NCI-H345 treated with DMSO at 0.1 percent for 48 hours (cell line): ENCODE data around the gene POR.
"Not testable (repeated sequence)": the region's sequence is repeated elsewhere in the genome, so short reads cannot be mapped to it uniquely, and the experiment has no call there.

ENCODE experiments used
- DNase-seq: peaks from one replicate; lab custom pipeline; 2025; ENCODE audit not compliant: unreplicated experiment; lab: John Stamatoyannopoulos, UW

The POR gene

GRCh38 chr7:76016191-76016947 lies 101.4 kb downstream of the POR start:
- DNase-seq = no peak

GRCh38 chr7:76018520-76018919 lies 103.6 kb downstream of the POR start:
- not testable (repeated sequence) for DNase-seq

- peak; percentile 39 for DNase-seq
Measured at GRCh38 chr7:76020031-76020714, 105.2 kb downstream of the POR start.

DNA sequence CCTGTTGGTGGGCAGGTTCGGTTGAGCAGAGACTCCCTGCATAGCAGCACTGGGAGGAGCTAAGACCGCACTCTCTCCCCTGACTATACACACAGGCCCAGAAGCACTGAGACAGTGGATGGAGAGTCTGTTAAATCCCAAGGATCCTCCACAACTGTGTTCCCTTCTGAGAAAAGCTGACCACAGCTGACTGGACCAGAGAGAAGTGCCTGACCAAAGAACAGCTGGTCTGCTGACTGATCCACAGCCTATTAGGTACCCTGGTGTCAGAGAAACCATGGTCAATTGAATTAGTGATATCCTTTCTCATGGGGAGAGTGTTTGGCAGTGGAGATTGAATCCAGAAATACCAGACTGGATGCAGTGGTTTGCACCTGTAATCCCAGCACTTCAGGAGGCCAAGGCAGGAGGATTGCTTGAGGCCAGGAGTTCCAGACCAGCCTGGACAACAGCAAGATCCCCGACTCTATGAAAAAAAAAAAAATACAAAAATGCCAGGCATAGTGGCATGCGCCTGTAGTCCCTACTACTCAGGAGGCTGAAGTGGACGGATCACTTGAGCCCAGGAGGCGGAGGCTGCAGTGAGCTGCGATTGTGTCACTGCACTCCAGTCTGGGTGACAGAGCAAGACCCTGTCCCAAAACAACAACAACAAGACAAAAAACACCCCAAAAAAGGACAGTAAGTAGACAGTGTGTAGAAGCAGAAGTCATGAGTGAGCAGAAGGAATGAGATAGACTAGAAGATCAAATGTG lies 107.2 kb downstream of the POR start:
- no peak for DNase-seq

- no peak for DNase-seq
Measured at GRCh38 chr7:76023002-76023401, 108.0 kb downstream of the POR start.

- DNase-seq = peak; percentile 17
Measured at GRCh38 chr7:76029682-76030081, 114.7 kb downstream of the POR start.

- DNase-seq = no peak
Measured at GRCh38 chr7:76031964-76032363, 117.0 kb downstream of the POR start.
